Hepatocyte (in vitro differentiated cells): Measurements from ENCODE around the gene AFF2. TPM values are rescaled to one million over a fixed set of nuclear protein-coding genes. Genes with fewer than 3 reads are reported as not detected.

Source experiments
- DNase-seq: peaks from one replicate; pipeline ENCODE4 v3.0.0-alpha.2; 2016; ENCODE audit warnings: low spot score
- H2AFZ ChIP-seq: fragments of 200-600 bp; sonication (generic); 2 replicates; pipeline ENCODE4 v1.6.0; 2016; ENCODE audit warnings: antibody characterized with exemption, mild to moderate bottlenecking
- H3K27ac ChIP-seq: fragments of 200-600 bp; sonication (generic); 2 replicates; pipeline ENCODE4 v1.5.1; 2016; ENCODE audit warnings: mild to moderate bottlenecking
- H3K27me3 ChIP-seq: fragments of 200-600 bp; sonication (generic); 2 replicates; pipeline ENCODE4 v1.6.1; 2016
- H3K36me3 ChIP-seq: fragments of 200-600 bp; sonication (generic); replicated peaks from 2 replicates; pipeline ENCODE4 v1.5.1; 2016; ENCODE audit warnings: low read depth; ENCODE audit not compliant: insufficient read depth
- H3K4me1 ChIP-seq: fragments of 200-600 bp; sonication (generic); 2 replicates; pipeline ENCODE4 v1.5.1; 2016; ENCODE audit warnings: mild to moderate bottlenecking, moderate library complexity; ENCODE audit not compliant: insufficient read depth
- H3K4me2 ChIP-seq: fragments of 200-600 bp; sonication (generic); 2 replicates; pipeline ENCODE4 v1.6.0; 2016
- H3K4me3 ChIP-seq: fragments of 200-600 bp; sonication (generic); 2 replicates; pipeline ENCODE4 v1.5.1; 2016; ENCODE audit warnings: mild to moderate bottlenecking
- H3K79me2 ChIP-seq: fragments of 200-600 bp; sonication (generic); 2 replicates; pipeline ENCODE4 v1.6.0; 2017; ENCODE audit warnings: mild to moderate bottlenecking
- H3K9me2 ChIP-seq: fragments of 200-600 bp; sonication (generic); replicated peaks from 2 replicates; pipeline ENCODE4 v1.6.0; 2017; ENCODE audit warnings: mild to moderate bottlenecking; ENCODE audit not compliant: insufficient read depth
- H3K9me3 ChIP-seq: fragments of 200-600 bp; sonication (generic); 2 replicates; pipeline ENCODE4 v1.5.1; 2016; ENCODE audit warnings: low read depth, mild to moderate bottlenecking
- H4K20me1 ChIP-seq: fragments of 200-600 bp; sonication (generic); 2 replicates; pipeline ENCODE4 v1.6.0; 2016; ENCODE audit warnings: mild to moderate bottlenecking; ENCODE audit not compliant: insufficient read depth, poor library complexity, severe bottlenecking
- CTCF ChIP-seq: fragments of 200-600 bp; sonication (generic); IDR thresholded peaks from 2 replicates; pipeline ENCODE4 v1.5.1; 2016; ENCODE audit warnings: antibody characterized with exemption, mild to moderate bottlenecking; ENCODE audit not compliant: poor library complexity
- EZH2 ChIP-seq: fragments of 200-600 bp; sonication (generic); IDR thresholded peaks from 2 replicates; pipeline ENCODE4 v1.6.1; 2016; ENCODE audit warnings: antibody characterized with exemption, mild to moderate bottlenecking, borderline replicate concordance
- EZH2phosphoT487 ChIP-seq: fragments of 200-600 bp; sonication (generic); IDR thresholded peaks from one replicate; pipeline ENCODE4 v1.6.1; 2018; ENCODE audit warnings: antibody characterized with exemption, mild to moderate bottlenecking, low read depth, moderate library complexity; ENCODE audit not compliant: unreplicated experiment, severe bottlenecking
- WGBS: methylation state at CpG from one replicate; pipeline ENCODE4 v1.1.6; 2016; ENCODE audit warnings: low lambda C conversion rate; ENCODE audit errors: missing lambda C conversion rate; 5-methylcytosine and 5-hydroxymethylcytosine counted together
- polyA plus RNA-seq: library from polyadenylated mRNA; unstranded; fragments of >200 nt; fragmentation: Nextera tagmentation; extraction: Ambion mirVana; gene quantifications from 2 replicates; pipeline ENCODE4 v1.2.1, GENCODE V29; 2016
- total RNA-seq: library from RNA; depleted of rRNA; stranded (reverse); fragments of >200 nt; gene quantifications from 2 replicates; pipeline ENCODE4 v1.2.3, GENCODE V29; 2014

AFF2 gene
- total and polyA plus RNA-seq, 2 experiments from 2014 or later = 2.1 to 6.5 TPM

GRCh38 chrX:148513661-148514060 lies 13.2 kb downstream of the AFF2 start:
- Histone ChIP-seq H3K79me2 (no peaks in the 10 kb centered on the region), H3K36me3 (no peaks in the 10 kb centered on the region), H3K27me3 (no peaks in the 10 kb centered on the region), H3K4me1 (no peaks in the 10 kb centered on the region), H2AFZ (no peak overlapping the region), H4K20me1 (no peaks in the 10 kb centered on the region), H3K4me2 (no peak overlapping the region), H3K27ac (no peak overlapping the region), H3K4me3 (no peak overlapping the region), H3K9me3 (no peaks in the 10 kb centered on the region), H3K9me2 (no peaks in the 10 kb centered on the region)
- WGBS = 55% methylated on average over 3 of the region's 3 CpGs
- no peak for DNase-seq
- TF ChIP-seq EZH2 = no peak

- Histone ChIP-seq H3K9me2 (no peaks in the 10 kb centered on the region), H3K9me3 (no peaks in the 10 kb centered on the region), H3K27ac (no peak overlapping the region), H3K4me1 (no peaks in the 10 kb centered on the region), H3K4me2 (no peak overlapping the region), H3K27me3 (no peaks in the 10 kb centered on the region), H3K4me3 (no peak overlapping the region), H4K20me1 (no peaks in the 10 kb centered on the region), H3K79me2 (no peaks in the 10 kb centered on the region), H2AFZ (no peak overlapping the region), H3K36me3 (no peaks in the 10 kb centered on the region)
- DNase-seq = no peak
- WGBS = 54% methylated on average over 2 of the region's 2 CpGs
- TF ChIP-seq EZH2phosphoT487 = no peak
Measured at GRCh38 chrX:148517176-148517575, 16.8 kb downstream of the AFF2 start.

GRCh38 chrX:148522006-148522405 lies 21.6 kb downstream of the AFF2 start:
- Histone ChIP-seq H4K20me1 (no peaks in the 10 kb centered on the region), H3K4me2 (no peak overlapping the region), H3K79me2 (no peaks in the 10 kb centered on the region), H3K27ac (no peak overlapping the region), H3K4me3 (no peak overlapping the region), H3K9me3 (no peaks in the 10 kb centered on the region), H3K4me1 (no peaks in the 10 kb centered on the region), H3K36me3 (no peaks in the 10 kb centered on the region), H3K27me3 (no peaks in the 10 kb centered on the region), H2AFZ (no peak overlapping the region), H3K9me2 (no peaks in the 10 kb centered on the region)
- TF ChIP-seq CTCF (no peak), EZH2phosphoT487 (no peak), EZH2 (no peak)
- WGBS = 80% methylated on average over 5 of the region's 5 CpGs
- no peak for DNase-seq

- Histone ChIP-seq H3K4me2 (no peak overlapping the region), H4K20me1 (no peaks in the 10 kb centered on the region), H3K9me2 (no peaks in the 10 kb centered on the region), H3K36me3 (no peaks in the 10 kb centered on the region), H3K4me1 (no peaks in the 10 kb centered on the region), H3K27ac (no peak overlapping the region), H3K4me3 (no peak overlapping the region), H3K27me3 (no peaks in the 10 kb centered on the region), H3K79me2 (no peaks in the 10 kb centered on the region), H3K9me3 (no peaks in the 10 kb centered on the region), H2AFZ (no peak overlapping the region)
- WGBS = 61% methylated on average over 6 of the region's 6 CpGs
- TF ChIP-seq EZH2 (no peak), CTCF (no peak), EZH2phosphoT487 (no peak)
- no peak for DNase-seq
Measured at GRCh38 chrX:148523303-148524080, 23.1 kb downstream of the AFF2 start.
